GM19395 (cell line): ENCODE data around the gene MLH3.

ENCODE experiments used
- ATAC-seq: cut with Tn5 transposase; IDR thresholded peaks from one replicate; pipeline ENCODE4 v1.9.1; 2021; ENCODE audit warnings: mild to moderate bottlenecking, moderate library complexity; ENCODE audit not compliant: unreplicated experiment

The MLH3 gene

DNA sequence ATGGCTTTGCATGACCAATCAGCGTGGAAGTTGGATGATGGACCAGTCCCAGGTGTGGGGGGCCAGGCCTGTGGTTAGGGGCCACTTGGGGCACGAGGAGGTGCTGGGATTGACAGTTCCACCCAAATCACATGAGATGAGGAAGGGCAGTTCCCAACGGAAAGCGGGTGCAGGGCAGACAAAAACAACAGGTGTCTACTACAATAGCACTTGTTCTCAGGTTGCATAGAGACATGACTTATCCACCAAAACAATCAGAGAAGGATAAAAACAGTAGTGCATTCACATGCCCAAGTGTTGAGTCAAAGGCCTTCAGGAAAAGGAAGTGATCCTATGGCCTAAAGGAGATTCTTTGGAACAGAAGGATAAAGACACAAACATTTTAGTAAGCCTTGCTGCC is 63.1 kb downstream of the MLH3 start:
- ATAC-seq, result no peak

DNA sequence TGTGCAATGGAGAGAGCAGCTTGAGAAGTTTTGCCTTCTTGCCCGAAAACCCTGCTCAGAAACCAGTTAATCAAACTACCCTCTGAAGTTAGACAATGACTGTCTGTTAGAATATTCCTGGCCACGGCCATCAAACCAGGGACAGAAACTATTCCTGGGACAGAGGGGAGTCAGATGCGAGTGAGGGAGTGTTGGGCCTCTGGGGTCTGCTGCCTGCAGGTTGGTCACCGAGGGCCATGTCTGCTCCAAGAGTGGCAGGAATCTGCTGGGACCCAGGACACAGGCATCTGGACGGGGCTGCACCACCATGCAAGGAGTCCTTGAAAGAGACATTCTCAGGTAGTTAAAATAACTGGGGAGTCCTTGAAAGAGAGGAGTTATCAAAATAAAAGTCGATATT is 65.5 kb downstream of the MLH3 start:
- ATAC-seq, result no peak

DNA sequence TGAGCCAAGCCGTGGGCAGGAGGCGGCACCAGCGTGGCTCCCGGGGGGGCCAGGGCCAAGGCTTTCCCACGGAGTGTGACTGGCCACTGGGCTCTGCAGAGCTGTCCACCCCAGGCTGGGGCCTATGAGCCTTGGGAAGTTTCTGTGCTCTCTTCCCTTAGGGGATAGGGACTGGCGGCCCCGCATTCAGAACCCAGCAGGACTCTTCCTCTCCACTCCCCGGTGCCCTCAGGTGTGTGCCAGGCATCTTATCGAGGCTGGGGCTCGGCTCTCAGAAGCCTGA is 66.3 kb downstream of the MLH3 start:
- ATAC-seq, result no peak

DNA sequence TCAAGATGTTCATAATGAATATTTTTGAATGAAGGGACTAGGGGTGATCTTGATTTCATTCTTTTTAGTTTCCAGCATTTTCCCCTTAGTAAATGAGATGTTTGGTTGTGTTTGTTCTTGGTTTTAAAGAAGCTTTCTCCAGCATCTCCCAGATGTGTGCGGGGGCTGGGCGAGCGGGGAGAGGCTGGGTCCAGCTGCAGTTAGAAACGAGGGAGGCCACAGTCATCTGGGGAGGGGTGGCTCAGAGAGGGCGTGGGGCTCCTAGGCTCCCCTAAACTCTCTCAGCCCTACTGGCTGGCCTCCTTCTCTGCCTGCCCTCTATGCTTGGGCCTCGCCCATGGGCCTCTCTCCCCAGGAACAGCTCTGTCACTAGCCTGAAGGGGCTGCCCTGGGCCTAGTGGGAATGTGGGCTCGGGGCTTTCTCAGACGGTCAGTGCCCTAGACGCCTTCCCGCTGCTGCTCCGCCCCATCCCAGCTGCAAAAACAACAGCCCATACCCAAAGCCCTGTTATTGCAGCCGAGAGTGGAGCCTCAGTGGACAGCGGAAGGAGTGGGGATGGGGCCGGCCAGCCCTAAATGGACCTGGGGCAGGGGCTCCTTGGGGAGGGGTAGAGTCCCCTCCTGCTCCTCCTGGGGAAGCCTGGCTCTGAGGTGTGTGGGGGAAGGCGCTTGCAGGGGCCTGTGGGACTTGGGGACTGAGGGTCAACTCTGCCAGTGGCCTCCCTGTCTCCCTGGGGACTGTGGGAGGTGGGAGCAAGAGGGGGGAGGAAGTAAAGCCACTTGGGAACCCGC is 66.8 kb downstream of the MLH3 start:
- ATAC-seq, result no peak

DNA sequence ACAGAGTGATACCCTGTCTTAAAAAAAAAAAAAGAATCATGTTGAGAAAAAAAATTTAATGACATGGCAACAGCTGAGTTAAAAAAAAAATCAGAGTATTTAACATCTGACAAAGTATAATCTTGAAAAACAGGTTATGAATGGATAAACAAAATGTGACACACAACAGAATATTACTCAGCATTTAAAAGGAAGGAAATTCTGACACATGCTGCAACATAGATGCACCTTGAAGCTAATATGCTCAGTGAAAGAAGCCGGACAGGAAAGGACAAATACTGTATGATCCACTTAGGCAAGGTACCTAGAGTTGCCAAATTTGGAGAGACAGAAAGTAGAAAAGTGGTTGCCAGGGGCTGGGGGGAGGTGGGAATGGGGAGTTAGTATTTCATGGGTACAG is 67.9 kb downstream of the MLH3 start:
- ATAC-seq, result no peak

DNA sequence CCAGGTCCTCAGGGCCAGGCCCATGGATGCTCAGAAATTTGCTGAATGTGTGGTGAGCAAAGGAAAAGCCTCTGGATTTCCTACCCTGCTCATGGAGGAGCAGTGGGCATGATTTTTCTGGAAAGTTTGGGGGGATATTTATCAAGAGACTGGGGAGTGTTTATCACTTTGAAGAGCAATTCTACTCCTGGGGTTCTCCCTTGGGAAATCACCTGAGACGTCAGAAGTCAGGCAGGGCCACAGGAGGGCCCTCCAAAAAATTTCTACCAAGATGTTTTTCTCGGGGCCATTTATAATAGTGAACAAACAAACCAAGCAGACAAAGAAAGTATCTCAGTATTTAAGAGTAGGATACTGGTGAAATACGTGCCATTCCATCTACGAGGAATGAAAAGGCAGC is 68.6 kb downstream of the MLH3 start:
- no peak for ATAC-seq

DNA sequence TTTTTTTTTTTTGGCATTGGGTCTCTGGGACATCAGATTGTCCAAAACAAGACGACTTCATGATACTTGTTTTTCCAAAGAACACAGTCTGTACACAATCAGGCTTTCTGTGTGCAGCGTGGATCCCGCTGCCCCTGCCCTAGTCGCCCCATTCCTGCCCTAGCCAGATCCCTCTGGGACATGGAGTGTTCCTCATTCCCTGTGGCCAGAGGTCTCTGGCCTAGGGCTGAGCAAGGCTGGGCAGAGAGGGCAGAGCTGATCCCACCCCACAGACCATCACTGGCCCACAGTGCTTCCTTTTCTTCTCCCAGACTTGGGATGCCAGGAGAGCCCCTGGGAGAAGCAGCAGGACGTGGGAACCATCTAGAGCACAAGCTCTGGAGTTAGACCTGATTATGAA is 69.4 kb downstream of the MLH3 start:
- no peak for ATAC-seq

DNA sequence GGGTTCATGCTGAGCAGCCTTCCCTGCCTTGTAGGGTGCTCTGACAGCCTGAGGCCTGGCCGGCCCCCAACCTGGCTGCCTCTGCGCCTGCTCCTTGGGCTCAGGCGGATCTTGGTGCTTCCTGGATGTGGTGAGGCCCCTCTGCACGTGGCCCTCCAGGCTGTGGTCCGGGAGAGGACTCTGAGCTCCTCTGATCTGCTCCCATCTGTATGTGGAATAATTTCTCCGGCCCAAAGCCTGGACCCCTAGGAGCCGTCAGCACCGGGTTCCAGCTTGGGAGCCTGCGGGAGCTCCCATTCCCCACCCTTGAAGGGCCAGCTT is 69.8 kb downstream of the MLH3 start:
- ATAC-seq, result no peak

DNA sequence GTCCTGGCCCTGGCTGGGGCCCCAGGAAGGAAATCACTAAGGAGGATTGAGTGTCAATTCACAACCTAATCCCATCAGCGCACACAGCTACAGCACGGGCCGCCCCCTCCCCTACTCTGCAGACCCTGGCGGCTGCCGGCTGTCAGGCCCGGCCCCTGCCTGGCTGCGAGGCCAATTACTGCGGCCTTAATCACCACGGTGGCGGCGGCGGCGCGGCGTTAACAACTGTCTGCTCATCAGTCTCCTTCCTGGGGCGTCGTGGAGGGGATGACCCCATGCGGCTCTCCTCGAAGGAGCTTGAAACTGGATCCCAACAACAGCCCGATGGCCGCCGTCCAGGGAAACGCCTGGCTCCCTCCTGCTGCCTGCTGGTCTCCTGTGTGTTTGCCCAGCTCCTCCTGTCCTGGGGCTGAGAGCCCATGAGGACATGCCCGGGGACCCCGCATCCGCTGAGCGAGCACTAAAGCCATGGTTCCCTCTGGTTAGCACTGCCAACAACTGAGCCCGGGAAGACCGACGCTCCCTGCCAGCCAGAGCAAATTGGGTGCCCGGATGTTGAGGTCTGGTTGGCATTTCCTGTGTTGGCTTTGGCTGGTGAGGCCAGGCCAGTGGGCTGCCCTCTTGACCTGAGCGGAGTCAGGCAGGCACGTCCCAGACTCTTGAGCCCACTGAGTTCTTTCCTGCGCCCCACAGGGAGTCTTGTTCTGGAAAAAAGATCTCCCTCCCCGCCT is 70.4 kb downstream of the MLH3 start:
- no peak for ATAC-seq

DNA sequence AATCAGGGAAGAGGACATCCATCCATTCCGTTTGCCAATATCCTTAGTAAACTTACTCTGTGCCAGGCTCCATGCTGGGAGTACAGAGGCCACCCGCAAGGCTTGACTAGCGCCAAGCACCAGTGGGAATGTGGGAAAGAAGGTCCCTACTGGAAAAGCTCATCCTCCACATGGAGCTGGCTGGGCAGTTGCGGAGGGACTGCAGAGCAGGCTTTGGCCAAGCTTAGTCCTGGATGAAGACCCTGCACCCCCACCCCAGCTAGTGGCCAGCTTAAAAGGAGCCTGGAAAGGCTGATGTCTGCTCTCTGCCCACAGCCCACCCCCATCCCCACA is 70.9 kb downstream of the MLH3 start:
- ATAC-seq, result no peak

DNA sequence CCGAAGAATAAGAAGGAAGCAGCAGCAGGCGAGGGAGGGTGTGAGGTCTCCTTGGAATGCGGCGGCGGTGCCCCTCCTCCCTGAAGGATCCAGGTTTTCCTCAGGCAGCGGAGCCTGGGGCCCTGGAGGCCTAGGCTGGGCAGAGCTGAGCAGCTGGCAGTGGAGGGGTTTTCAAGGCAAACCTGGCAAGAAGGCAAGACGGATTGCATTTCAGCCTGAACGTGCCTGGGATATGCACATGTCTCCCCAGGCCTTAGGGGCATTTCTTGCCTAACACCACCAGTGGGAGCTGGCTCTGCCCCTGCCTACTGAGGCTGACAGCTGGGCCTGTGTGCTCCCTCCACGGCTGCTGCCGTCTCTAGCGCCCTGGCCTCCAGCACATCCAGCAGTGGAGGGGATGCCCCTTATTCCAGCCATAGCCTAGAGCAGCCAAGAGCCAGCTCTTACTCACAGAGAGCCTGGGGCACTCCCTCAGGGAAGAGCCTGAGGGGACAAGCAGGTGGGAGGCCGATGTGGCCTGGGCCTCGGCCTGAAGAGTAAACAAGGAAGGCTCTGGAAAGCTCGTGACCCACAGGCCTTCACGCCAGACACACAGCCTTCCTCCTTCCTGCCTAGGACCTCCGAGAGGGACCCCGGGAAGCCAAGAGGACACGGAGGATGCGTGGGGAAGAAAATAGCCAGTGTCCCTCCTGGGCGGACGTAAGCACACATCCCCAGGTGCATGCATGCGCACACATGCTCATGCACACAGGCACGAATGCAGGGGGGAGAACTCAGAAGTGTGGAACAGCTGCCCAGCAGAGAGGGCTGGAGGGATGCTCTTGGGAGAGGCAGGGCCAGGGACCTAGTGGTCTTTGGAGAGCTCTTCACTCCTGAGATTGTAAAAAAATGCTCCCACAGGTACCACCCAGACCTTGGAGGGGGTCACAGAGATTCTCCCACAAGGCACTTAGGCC is 71.5 kb downstream of the MLH3 start:
- no peak for ATAC-seq

DNA sequence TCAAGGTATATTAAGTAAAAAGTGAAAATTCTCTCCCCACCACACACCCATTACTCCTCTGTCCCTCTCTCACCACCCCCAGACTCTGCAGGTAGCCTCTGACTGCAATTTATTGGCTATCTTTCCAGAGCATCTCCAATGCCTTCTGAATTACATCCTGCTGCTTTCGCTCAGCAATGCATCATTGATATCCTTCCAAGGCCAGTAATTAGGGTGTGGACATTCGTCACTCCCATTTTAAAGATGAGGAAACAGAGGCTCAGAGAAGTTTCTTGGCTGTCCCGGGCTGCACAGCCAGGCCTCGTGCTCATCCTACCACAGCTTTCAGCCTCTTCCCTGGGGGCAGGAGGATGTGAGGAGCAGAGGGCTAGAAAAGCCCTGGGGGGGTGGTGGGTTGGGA is 72.2 kb downstream of the MLH3 start:
- no peak for ATAC-seq

DNA sequence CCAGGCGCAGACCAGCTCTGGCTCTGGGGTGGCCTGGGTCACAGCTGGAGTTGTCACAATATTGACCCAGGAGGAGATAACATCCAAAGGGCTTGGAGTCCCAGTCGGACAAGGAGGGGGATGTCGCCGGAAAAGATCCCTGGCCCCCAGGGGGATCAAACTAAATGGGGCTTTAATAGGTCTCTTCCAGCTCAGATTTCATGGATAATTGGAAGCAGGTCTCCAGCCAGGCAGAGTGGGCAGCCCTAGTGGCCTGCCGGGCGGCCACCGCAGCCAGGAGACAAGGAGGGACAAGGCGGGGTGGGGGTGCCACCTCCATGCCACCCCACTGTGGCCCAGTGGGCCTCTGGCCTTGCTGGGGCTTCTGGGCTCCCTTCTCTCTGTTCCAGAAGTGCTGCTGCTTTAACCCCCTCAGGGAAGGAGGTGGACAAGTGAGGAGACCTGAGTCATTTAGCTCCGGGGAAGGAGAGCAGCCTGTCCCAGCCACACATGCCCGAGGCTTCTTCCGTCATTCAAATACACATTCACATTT is 72.8 kb downstream of the MLH3 start:
- no peak for ATAC-seq

DNA sequence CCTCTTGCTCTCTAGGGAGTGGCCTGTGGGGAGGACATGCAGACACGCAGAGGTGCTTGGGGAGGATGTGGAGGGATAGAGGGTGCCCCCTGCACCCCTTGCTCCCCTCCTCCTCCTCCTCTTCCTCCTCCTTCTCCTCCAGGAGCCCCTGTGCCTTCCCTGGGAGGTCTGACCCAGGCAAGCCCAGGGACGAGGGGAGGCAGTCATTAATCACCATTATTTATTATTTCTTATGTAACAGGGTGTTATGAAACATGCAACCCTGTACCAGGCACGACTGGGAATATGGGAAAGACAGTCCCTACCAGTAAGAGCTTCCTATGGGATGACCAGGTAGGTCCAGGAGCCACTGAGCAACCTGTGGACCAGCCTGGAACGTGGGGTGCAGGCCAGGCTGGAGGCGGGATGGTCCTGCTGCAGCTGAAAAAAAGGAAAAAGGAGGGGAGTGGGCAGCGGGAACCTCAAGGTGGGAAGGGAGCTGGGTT is 73.3 kb downstream of the MLH3 start:
- ATAC-seq, result no peak

DNA sequence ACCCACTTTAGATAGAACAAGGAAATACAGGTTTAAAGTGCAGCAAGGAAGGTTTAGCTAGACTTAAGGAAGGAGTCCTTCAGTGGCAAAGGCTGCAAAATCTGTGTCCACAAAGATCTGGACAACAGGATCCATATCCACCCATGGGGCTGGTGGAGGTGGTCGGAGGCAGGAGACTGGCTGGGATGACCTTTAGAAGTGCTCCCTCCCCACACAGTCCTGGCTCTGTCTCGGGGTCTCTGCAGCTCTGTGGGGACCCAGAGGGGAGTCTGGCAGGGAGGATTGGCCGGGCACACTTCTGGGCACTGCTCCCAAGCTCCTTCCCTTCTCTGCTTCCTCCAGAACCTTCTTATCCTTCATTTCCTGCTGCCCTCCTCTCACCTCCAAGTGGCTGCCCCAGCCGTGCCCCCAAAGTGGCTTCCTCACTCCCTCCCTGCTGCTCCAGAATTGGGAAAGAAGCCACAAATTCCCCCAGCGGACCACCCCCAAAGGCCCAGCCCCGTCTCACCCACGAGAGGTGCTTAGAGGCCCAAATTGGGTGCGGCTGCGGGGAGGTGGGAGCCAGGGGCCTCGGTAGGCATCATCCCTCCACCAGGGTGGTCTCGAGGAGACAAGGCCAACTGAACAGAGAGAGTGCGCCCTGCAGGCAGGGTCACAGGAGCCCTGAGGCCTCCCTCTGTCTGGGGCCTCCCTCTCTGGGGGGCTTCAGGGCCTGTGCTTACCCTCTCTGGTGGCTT is 73.9 kb downstream of the MLH3 start:
- ATAC-seq, result no peak

DNA sequence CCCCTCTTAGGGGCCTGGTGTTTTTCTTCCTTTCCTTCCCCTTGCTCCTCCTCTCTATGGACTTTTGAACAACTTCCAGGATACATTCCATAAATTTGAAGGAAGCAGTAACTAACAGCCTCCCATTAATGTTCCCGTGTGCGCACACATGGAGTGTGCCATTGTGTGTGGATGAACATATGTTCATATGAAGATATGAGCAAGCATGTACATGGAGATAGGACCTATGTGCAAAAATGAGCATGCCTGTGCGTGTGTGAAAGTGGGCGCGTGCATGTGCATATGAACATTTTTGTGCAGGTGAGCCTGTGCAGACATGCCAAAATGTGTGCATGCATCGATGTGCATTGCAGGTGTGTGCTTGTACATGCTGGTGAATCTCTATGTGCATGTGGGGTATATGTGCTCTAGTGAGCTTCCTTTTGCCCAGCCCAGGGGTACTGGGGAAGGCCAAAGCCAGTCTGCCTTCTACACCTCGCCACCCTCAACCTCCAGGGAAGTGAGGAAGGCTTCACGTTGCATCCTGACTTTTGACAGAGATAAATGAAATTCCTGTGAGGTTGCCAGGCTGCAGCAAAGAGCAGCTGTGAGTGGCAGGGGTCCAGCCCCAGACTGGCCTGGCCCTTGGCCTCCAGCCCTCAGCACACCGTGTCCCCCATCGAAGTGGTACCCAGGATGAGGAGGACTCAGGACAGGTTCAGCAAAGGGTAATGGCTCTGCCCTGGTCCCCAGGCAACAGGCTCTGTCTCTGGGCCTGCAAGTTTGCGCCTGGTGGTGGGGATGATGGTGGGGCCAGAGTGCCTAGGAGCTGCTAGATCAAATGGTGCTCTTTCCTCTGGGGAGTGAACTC is 74.8 kb downstream of the MLH3 start:
- no peak for ATAC-seq

DNA sequence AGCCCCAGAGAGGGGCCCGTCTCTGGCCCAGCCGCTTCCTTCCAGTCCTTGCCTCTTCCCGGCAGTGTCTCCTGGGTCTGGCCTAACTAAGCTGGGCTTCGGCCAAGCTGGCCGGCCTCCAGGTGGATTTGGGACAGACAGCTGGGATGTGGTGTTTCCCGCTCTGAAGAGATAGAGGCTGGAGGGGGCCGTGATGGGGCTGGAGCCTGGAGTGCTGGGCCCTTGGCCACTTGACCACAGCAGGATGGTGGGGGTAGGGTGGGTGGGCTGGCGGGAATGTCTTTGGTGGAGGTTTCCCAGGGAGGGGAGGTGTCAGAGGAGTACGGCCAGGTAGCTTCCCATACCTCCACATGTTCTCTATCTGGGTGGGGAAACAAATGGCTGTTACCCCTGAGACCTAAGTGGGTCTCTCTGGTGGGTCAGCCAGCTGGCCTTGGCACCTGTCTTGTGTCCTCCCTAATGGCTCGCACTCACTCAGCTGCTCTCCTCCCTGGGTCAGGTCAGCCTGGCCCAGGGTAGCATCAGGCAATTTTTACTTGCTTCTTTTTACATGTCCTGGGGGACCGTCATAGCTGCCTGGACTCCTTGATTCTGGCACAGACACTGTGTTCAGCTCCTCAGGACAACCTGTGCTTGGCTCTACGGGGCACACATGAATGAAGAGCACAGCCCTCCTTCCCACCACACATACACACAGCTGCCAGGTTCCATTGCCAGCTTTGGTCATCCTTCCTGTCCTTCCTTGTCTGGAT is 76.0 kb downstream of the MLH3 start:
- no peak for ATAC-seq

DNA sequence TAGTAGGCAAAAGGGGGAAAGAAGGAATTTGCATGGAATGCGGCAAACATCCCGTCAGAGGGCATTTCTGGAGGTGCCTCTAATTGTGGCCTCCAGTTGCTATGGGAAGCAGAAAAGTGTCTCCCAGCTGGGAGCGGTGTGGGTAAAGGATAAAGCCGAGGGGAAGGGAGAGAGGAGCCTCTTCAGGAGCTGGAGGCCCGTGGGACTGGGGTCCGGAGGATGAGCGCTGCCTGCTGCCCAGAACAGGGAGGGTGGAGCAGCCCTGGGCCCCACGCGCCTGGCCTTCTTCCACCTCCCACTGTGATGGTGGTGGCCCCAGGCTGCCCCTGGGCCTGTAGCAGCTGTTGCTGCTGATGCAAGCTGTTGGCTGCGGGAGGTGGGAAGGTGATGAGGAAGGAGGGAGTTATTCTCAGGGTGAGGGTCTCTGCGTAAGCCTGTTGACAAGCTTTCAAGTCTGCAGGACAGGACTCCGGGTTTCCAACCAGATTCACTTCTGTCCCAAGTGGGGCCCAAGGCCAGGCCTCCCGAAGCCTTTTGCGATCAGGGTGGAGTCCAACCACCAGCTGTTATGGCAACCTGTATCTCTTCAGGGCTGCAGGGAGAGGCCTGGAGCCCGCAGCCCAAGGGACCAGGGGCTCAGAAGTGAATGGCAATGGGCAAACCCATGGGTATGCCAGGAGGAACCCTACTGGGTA is 76.8 kb downstream of the MLH3 start:
- ATAC-seq, result no peak

DNA sequence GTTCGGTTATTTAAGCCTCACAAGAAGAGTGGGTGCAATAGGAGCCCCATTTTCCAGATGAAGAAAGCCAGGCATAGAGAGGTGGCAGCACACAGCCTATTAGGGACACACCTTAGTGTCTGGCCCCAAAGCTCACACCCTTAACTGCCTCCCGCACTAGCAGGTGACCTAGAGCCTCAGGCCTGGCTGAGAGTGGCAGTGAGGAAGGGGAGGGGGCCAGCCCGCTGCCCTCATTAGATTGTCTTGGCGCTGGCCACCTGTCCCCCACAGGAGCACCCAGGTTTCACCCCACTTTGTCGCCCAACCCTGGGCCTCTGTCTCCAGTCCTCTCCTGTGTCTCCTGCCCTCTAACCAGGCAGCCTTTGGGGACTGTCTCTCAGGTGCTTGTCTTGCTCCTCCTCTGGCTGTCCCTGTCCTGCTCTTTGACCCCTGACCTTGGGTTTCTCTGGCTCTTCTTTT is 77.3 kb downstream of the MLH3 start:
- no peak for ATAC-seq
